Measurements from ENCODE around the gene PGLYRP3. TPM values are rescaled to one million over a fixed set of nuclear protein-coding genes. Genes with fewer than 3 reads are reported as not detected.
A peak's percentile ranks its signal among the peaks of the same experiment; 100 is the strongest.

PGLYRP3 gene
- total RNA-seq, 1 donor from 2014 or later: not detected

GRCh38 chr1:153357076-153357852, 44.5 kb upstream of the PGLYRP3 start:
- no peak overlapping the region for H3K27ac ChIP-seq (ENCODE audit: low read depth, low read length)
- H3K9me3 ChIP-seq (ENCODE audit: control insufficient read depth in 3 of 3, low read length in 3 of 3): no peaks in the 10 kb centered on the region
- H3K4me3 ChIP-seq (ENCODE audit: low read length in 3 of 3): no peak overlapping the region
- peak overlapping the region in 1 of 3 donors; percentile 45 for H3K9ac ChIP-seq (ENCODE audit: low read depth in 1 of 3, low read length in 3 of 3)
- peaks cover 3 to 18% (median 17%) of the 10 kb centered on the region in 3 donors for H3K4me1 ChIP-seq (ENCODE audit: control insufficient read depth in 3 of 3, insufficient read depth in 3 of 3, low read length in 3 of 3)
- H3K36me3 ChIP-seq (ENCODE audit: control insufficient read depth in 3 of 3, insufficient read depth in 3 of 3, low read length in 3 of 3): no peaks in the 10 kb centered on the region
- no peaks in the 10 kb centered on the region for H3K27me3 ChIP-seq (ENCODE audit: control insufficient read depth in 3 of 3, insufficient read depth in 3 of 3, low read length in 3 of 3)

GRCh38 chr1:153356392-153357075, 43.8 kb upstream of the PGLYRP3 start:
- H3K27ac ChIP-seq (ENCODE audit: low read depth, low read length): no peak overlapping the region
- H3K36me3 ChIP-seq (ENCODE audit: control insufficient read depth in 3 of 3, insufficient read depth in 3 of 3, low read length in 3 of 3): no peaks in the 10 kb centered on the region
- peaks cover 3 to 18% (median 17%) of the 10 kb centered on the region in 3 donors for H3K4me1 ChIP-seq (ENCODE audit: control insufficient read depth in 3 of 3, insufficient read depth in 3 of 3, low read length in 3 of 3)
- H3K4me3 ChIP-seq (ENCODE audit: low read length in 3 of 3): no peak overlapping the region
- no peaks in the 10 kb centered on the region for H3K9me3 ChIP-seq (ENCODE audit: control insufficient read depth in 3 of 3, low read length in 3 of 3)
- no peak overlapping the region for H3K9ac ChIP-seq (ENCODE audit: low read depth in 1 of 3, low read length in 3 of 3)
- no peaks in the 10 kb centered on the region for H3K27me3 ChIP-seq (ENCODE audit: control insufficient read depth in 3 of 3, insufficient read depth in 3 of 3, low read length in 3 of 3)

- no peaks in the 10 kb centered on the region for H3K9me3 ChIP-seq (ENCODE audit: control insufficient read depth in 3 of 3, low read length in 3 of 3)
- H3K27me3 ChIP-seq (ENCODE audit: control insufficient read depth in 3 of 3, insufficient read depth in 3 of 3, low read length in 3 of 3): peaks cover 0 to 6% (median 6%) of the 10 kb centered on the region in 3 donors
- no peak overlapping the region for H3K9ac ChIP-seq (ENCODE audit: low read depth in 1 of 3, low read length in 3 of 3)
- peaks cover 3 to 18% (median 15%) of the 10 kb centered on the region in 3 donors for H3K4me1 ChIP-seq (ENCODE audit: control insufficient read depth in 3 of 3, insufficient read depth in 3 of 3, low read length in 3 of 3)
- H3K27ac ChIP-seq (ENCODE audit: low read depth, low read length): no peak overlapping the region
- H3K36me3 ChIP-seq (ENCODE audit: control insufficient read depth in 3 of 3, insufficient read depth in 3 of 3, low read length in 3 of 3): no peaks in the 10 kb centered on the region
- H3K4me3 ChIP-seq (ENCODE audit: low read length in 3 of 3): no peak overlapping the region
Observed at GRCh38 chr1:153355445-153356071, 42.8 kb upstream of the PGLYRP3 start.

- no peaks in the 10 kb centered on the region for H3K9me3 ChIP-seq (ENCODE audit: control insufficient read depth in 3 of 3, low read length in 3 of 3)
- no peak overlapping the region for H3K4me3 ChIP-seq (ENCODE audit: low read length in 3 of 3)
- H3K9ac ChIP-seq (ENCODE audit: low read depth in 1 of 3, low read length in 3 of 3): no peak overlapping the region
- H3K4me1 ChIP-seq (ENCODE audit: control insufficient read depth in 3 of 3, insufficient read depth in 3 of 3, low read length in 3 of 3): peaks cover 3 to 14% (median 13%) of the 10 kb centered on the region in 3 donors
- H3K27ac ChIP-seq (ENCODE audit: low read depth, low read length): no peak overlapping the region
- H3K27me3 ChIP-seq (ENCODE audit: control insufficient read depth in 3 of 3, insufficient read depth in 3 of 3, low read length in 3 of 3): peaks cover 0 to 10% (median 8%) of the 10 kb centered on the region in 3 donors
- H3K36me3 ChIP-seq (ENCODE audit: control insufficient read depth in 3 of 3, insufficient read depth in 3 of 3, low read length in 3 of 3): no peaks in the 10 kb centered on the region
Observed at GRCh38 chr1:153354515-153355193, 41.9 kb upstream of the PGLYRP3 start.

- Histone ChIP-seq H3K36me3 (ENCODE audit: control insufficient read depth in 3 of 3, insufficient read depth in 3 of 3, low read length in 3 of 3) (no peaks in the 10 kb centered on the region), H3K27ac (ENCODE audit: low read depth, low read length) (no peak overlapping the region), H3K9me3 (ENCODE audit: control insufficient read depth in 3 of 3, low read length in 3 of 3) (no peaks in the 10 kb centered on the region), H3K9ac (ENCODE audit: low read depth in 1 of 3, low read length in 3 of 3) (no peak overlapping the region), H3K4me1 (ENCODE audit: control insufficient read depth in 3 of 3, insufficient read depth in 3 of 3, low read length in 3 of 3) (peaks cover 3 to 14% (median 13%) of the 10 kb centered on the region in 3 donors), H3K4me3 (ENCODE audit: low read length in 3 of 3) (no peak overlapping the region), H3K27me3 (ENCODE audit: control insufficient read depth in 3 of 3, insufficient read depth in 3 of 3, low read length in 3 of 3) (peaks cover 12 to 20% (median 17%) of the 10 kb centered on the region in 3 donors)
Observed at GRCh38 chr1:153353226-153353947, 40.6 kb upstream of the PGLYRP3 start.

- Histone ChIP-seq H3K9me3 (ENCODE audit: control insufficient read depth in 3 of 3, low read length in 3 of 3) (no peaks in the 10 kb centered on the region), H3K4me3 (ENCODE audit: low read length in 3 of 3) (no peak overlapping the region), H3K27ac (ENCODE audit: low read depth, low read length) (no peak overlapping the region), H3K9ac (ENCODE audit: low read depth in 1 of 3, low read length in 3 of 3) (no peak overlapping the region), H3K27me3 (ENCODE audit: control insufficient read depth in 3 of 3, insufficient read depth in 3 of 3, low read length in 3 of 3) (peaks cover 17 to 27% (median 21%) of the 10 kb centered on the region in 3 donors), H3K4me1 (ENCODE audit: control insufficient read depth in 3 of 3, insufficient read depth in 3 of 3, low read length in 3 of 3) (peaks cover 0 to 8% (median 4%) of the 10 kb centered on the region in 3 donors), H3K36me3 (ENCODE audit: control insufficient read depth in 3 of 3, insufficient read depth in 3 of 3, low read length in 3 of 3) (no peaks in the 10 kb centered on the region)
Observed at GRCh38 chr1:153352523-153352922, 39.8 kb upstream of the PGLYRP3 start.

GRCh38 chr1:153350321-153350957, 37.7 kb upstream of the PGLYRP3 start:
- no peaks in the 10 kb centered on the region for H3K36me3 ChIP-seq (ENCODE audit: control insufficient read depth in 3 of 3, insufficient read depth in 3 of 3, low read length in 3 of 3)
- H3K27ac ChIP-seq (ENCODE audit: low read depth, low read length): no peak overlapping the region
- H3K27me3 ChIP-seq (ENCODE audit: control insufficient read depth in 3 of 3, insufficient read depth in 3 of 3, low read length in 3 of 3): peaks cover 29 to 40% (median 33%) of the 10 kb centered on the region in 3 donors
- no peaks in the 10 kb centered on the region for H3K4me1 ChIP-seq (ENCODE audit: control insufficient read depth in 3 of 3, insufficient read depth in 3 of 3, low read length in 3 of 3)
- no peak overlapping the region for H3K4me3 ChIP-seq (ENCODE audit: low read length in 3 of 3)
- no peaks in the 10 kb centered on the region for H3K9me3 ChIP-seq (ENCODE audit: control insufficient read depth in 3 of 3, low read length in 3 of 3)
- H3K9ac ChIP-seq (ENCODE audit: low read depth in 1 of 3, low read length in 3 of 3): no peak overlapping the region

GRCh38 chr1:153349363-153350320, 36.9 kb upstream of the PGLYRP3 start:
- H3K36me3 ChIP-seq (ENCODE audit: control insufficient read depth in 3 of 3, insufficient read depth in 3 of 3, low read length in 3 of 3): no peaks in the 10 kb centered on the region
- no peaks in the 10 kb centered on the region for H3K9me3 ChIP-seq (ENCODE audit: control insufficient read depth in 3 of 3, low read length in 3 of 3)
- no peak overlapping the region for H3K27ac ChIP-seq (ENCODE audit: low read depth, low read length)
- no peaks in the 10 kb centered on the region for H3K4me1 ChIP-seq (ENCODE audit: control insufficient read depth in 3 of 3, insufficient read depth in 3 of 3, low read length in 3 of 3)
- peaks cover 33 to 45% (median 41%) of the 10 kb centered on the region in 3 donors for H3K27me3 ChIP-seq (ENCODE audit: control insufficient read depth in 3 of 3, insufficient read depth in 3 of 3, low read length in 3 of 3)
- H3K9ac ChIP-seq (ENCODE audit: low read depth in 1 of 3, low read length in 3 of 3): no peak overlapping the region
- no peak overlapping the region for H3K4me3 ChIP-seq (ENCODE audit: low read length in 3 of 3)

Data from skeletal muscle tissue (tissue), 4 donors.